ENCODE results near the gene KLHL15.
A peak's percentile ranks its signal among the peaks of the same experiment; 100 is the strongest.

Gene KLHL15

GRCh38 chrX:24014388-24015018 is 12.5 kb downstream of the KLHL15 start:
- TF ChIP-seq CTCF (conservative IDR thresholded peaks at IDR 0.05; ENCODE audit: low read depth, low read length), result no peak
- peaks cover 2% of the 10 kb centered on the region for H3K4me1 ChIP-seq (ENCODE audit: low read depth, poor library complexity, severe bottlenecking)
- H3K4me2 ChIP-seq, result no peak overlapping the region
- no peak overlapping the region for H2AFZ ChIP-seq (ENCODE audit: low read depth)
- H3K27me3 ChIP-seq (ENCODE audit: insufficient read depth, low read depth), result no peaks in the 10 kb centered on the region
- H3K9ac ChIP-seq, result no peak overlapping the region
- H3K79me2 ChIP-seq (ENCODE audit: insufficient read depth, low read depth), result peaks cover 38% of the 10 kb centered on the region; the same call in 1 of the 2 replicates
- H4K20me1 ChIP-seq (ENCODE audit: insufficient read depth), result no peaks in the 10 kb centered on the region
- H3K27ac ChIP-seq, result no peak overlapping the region
- no peak overlapping the region for H3K4me3 ChIP-seq (IDR thresholded peaks at IDR 0.05; ENCODE audit: insufficient read depth, low read depth, low read length)
- no peaks in the 10 kb centered on the region for H3K36me3 ChIP-seq (ENCODE audit: insufficient read depth)

DNA sequence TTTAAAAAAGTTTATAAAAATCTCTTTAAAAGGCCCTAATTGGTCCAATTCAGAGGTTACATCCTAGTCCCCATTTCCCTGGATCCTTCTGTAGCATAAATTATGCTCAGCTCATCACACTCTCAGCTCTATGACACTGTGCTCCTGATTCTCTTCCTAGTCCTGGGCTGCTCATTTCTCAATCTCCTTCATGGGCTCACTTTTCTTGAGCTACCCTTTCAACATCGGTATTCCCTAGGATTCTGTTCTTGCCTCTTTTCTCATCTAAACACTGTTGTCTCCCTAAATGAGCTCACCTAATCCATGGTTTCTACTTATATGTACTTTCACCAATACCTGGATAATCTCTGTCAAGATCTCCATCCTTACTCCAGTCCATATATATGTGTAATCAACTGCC is 14.7 kb downstream of the KLHL15 start:
- Histone ChIP-seq H3K9ac (no peak overlapping the region), H4K20me1 (ENCODE audit: insufficient read depth) (no peaks in the 10 kb centered on the region; the same call in 1 of the 2 replicates), H3K4me3 (IDR thresholded peaks at IDR 0.05; ENCODE audit: insufficient read depth, low read depth, low read length) (no peak overlapping the region), H3K27ac (no peak overlapping the region), H3K4me1 (ENCODE audit: low read depth, poor library complexity, severe bottlenecking) (peaks cover 6% of the 10 kb centered on the region), H3K27me3 (ENCODE audit: insufficient read depth, low read depth) (no peaks in the 10 kb centered on the region), H3K36me3 (ENCODE audit: insufficient read depth) (no peaks in the 10 kb centered on the region), H2AFZ (ENCODE audit: low read depth) (no peak overlapping the region), H3K4me2 (no peak overlapping the region), H3K79me2 (ENCODE audit: insufficient read depth, low read depth) (peaks cover 25% of the 10 kb centered on the region; the same call in 1 of the 2 replicates)
- no peak for TF ChIP-seq CTCF (conservative IDR thresholded peaks at IDR 0.05; ENCODE audit: low read depth, low read length)

- TF ChIP-seq CTCF (conservative IDR thresholded peaks at IDR 0.05; ENCODE audit: low read depth, low read length), result no peak
- no peak overlapping the region for H3K4me3 ChIP-seq (IDR thresholded peaks at IDR 0.05; ENCODE audit: insufficient read depth, low read depth, low read length)
- peaks cover 45% of the 10 kb centered on the region for H3K4me1 ChIP-seq (ENCODE audit: low read depth, poor library complexity, severe bottlenecking)
- peaks cover 26% of the 10 kb centered on the region; the same call in 1 of the 2 replicates for H3K79me2 ChIP-seq (ENCODE audit: insufficient read depth, low read depth)
- no peak overlapping the region for H3K9ac ChIP-seq
- H3K36me3 ChIP-seq (ENCODE audit: insufficient read depth), result no peaks in the 10 kb centered on the region; the same call in 1 of the 2 replicates
- no peak overlapping the region for H2AFZ ChIP-seq (ENCODE audit: low read depth)
- H4K20me1 ChIP-seq (ENCODE audit: insufficient read depth), result no peaks in the 10 kb centered on the region; the same call in 1 of the 2 replicates
- peak overlapping the region; percentile 78 for H3K4me2 ChIP-seq
- H3K27ac ChIP-seq, result peak overlapping the region; percentile 42
- no peaks in the 10 kb centered on the region for H3K27me3 ChIP-seq (ENCODE audit: insufficient read depth, low read depth)
Measured at GRCh38 chrX:24005867-24006266, 21.1 kb downstream of the KLHL15 start.

DNA sequence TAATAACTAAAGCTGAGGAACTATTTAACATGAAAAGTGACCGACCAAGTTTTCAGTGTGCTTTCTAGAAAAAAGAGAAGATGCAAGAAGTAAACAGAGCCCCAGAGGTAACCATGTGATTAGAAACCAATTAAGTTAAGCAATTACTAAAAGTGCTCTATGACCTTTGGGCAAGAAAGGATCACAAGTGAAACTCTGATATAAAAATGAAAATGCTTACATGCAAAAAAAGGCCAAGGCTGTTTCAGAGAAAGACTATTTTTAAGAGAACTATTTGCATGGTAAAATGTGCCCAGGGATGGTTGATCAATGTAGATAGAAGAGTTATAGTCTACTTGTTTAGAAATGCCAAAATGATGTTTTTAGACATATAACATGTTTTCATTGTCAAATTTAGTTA is 22.0 kb downstream of the KLHL15 start:
- H3K27ac ChIP-seq, result peak overlapping the region; percentile 42
- no peak for TF ChIP-seq CTCF (conservative IDR thresholded peaks at IDR 0.05; ENCODE audit: low read depth, low read length)
- no peak overlapping the region for H3K4me3 ChIP-seq (IDR thresholded peaks at IDR 0.05; ENCODE audit: insufficient read depth, low read depth, low read length)
- peaks cover 22% of the 10 kb centered on the region; the same call in 1 of the 2 replicates for H3K79me2 ChIP-seq (ENCODE audit: insufficient read depth, low read depth)
- no peak overlapping the region for H3K9ac ChIP-seq
- H3K27me3 ChIP-seq (ENCODE audit: insufficient read depth, low read depth), result no peaks in the 10 kb centered on the region
- peaks cover 47% of the 10 kb centered on the region for H3K4me1 ChIP-seq (ENCODE audit: low read depth, poor library complexity, severe bottlenecking)
- peak overlapping the region; percentile 78 for H3K4me2 ChIP-seq
- H2AFZ ChIP-seq (ENCODE audit: low read depth), result no peak overlapping the region
- no peaks in the 10 kb centered on the region; the same call in 1 of the 2 replicates for H3K36me3 ChIP-seq (ENCODE audit: insufficient read depth)
- H4K20me1 ChIP-seq (ENCODE audit: insufficient read depth), result no peaks in the 10 kb centered on the region; the same call in 1 of the 2 replicates
